Testis (tissue), 2 donors: Measurements from ENCODE around the gene NUP153.

Source experiments
- CTCF ChIP-seq, 3 experiments: fragments of 450-650 bp in 2 of 3; fragments of 200-600 bp in 1 of 3; sonication (generic) in 1 of 3; IDR thresholded peaks; one replicate each; pipeline ENCODE4 v1.5.1; 2016 to 2019; ENCODE audit warnings: antibody characterized with exemption in 3 of 3, mild to moderate bottlenecking in 2 of 3, moderate library complexity in 1 of 3
- POLR2A ChIP-seq: fragments of 450-650 bp; IDR thresholded peaks from one replicate; pipeline ENCODE4 v1.6.1; 2017; ENCODE audit warnings: antibody characterized with exemption, mild to moderate bottlenecking, moderate library complexity

GRCh38 chr6:17741507-17741906, 34.8 kb upstream of the NUP153 start:
- no peak for TF ChIP-seq CTCF (IDR thresholded peaks at IDR 0.05)
- no peak for TF ChIP-seq POLR2A
